ENCODE data around the gene CELA1.
"Not testable (repeated sequence)": the region's sequence is repeated elsewhere in the genome, so short reads cannot be mapped to it uniquely, and the experiment has no call there.

Gene CELA1

DNA sequence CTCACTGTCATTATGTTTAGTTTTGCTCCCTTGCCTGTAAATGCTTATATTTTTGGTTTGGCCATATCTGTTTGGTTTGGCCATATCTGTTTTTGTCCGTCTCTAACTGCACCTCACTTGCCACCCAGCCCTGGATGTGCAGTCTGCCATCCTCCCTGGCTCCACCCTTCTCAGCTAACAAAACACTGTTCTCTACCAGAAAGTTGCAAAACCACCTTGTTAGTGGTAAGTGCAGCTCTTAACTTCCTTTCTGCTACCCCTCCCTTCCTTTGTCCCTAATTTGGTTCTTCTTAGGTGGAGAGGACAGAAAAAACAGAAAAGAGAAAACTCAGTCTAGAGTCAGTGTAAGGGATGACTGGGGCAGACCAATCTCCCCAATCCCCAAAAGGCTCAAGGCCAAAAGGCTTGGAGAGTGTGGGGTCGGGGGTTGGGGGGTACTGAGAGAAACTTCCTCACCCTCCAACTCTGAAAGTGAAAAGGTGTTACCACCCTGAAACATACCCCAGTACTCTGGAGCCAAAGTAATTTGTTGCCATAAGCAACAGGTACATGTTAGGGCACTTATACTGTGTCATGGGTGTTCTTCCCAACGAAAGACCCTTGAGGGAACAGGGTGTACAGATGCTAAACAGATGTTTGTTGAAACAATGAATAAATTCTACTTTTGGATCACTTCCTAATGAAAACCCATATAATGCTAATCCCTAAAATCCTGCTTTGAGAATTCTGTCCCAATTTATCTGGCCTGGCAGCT, 27.5 kb downstream of the CELA1 start:
- DNase-seq (ENCODE audit: low read depth), result no peak
- no peak overlapping the region for H3K4me3 ChIP-seq (replicated peaks; ENCODE audit: low read depth, low read length)
- TF ChIP-seq CTCF (IDR thresholded peaks at IDR 0.05; ENCODE audit: low read length, missing control alignments), result no peak

GRCh38 chr12:51318057-51318806, 28.2 kb downstream of the CELA1 start:
- not testable (repeated sequence) for H3K4me3 ChIP-seq (replicated peaks; ENCODE audit: low read depth, low read length); DNase-seq (ENCODE audit: low read depth)

GRCh38 chr12:51311389-51311788, 35.1 kb downstream of the CELA1 start:
- H3K4me3 ChIP-seq (replicated peaks; ENCODE audit: low read depth, low read length), result no peak overlapping the region
- DNase-seq (ENCODE audit: low read depth), result no peak
- no peak for TF ChIP-seq CTCF (IDR thresholded peaks at IDR 0.05; ENCODE audit: low read length, missing control alignments)

GRCh38 chr12:51307655-51308593, 38.6 kb downstream of the CELA1 start:
- DNase-seq (ENCODE audit: low read depth), result peak; percentile 62
- TF ChIP-seq CTCF (IDR thresholded peaks at IDR 0.05; ENCODE audit: low read length, missing control alignments), result no peak
- H3K4me3 ChIP-seq (replicated peaks; ENCODE audit: low read depth, low read length), result no peak overlapping the region

GRCh38 chr12:51306507-51306906, 40.0 kb downstream of the CELA1 start:
- no peak for TF ChIP-seq CTCF (IDR thresholded peaks at IDR 0.05; ENCODE audit: low read length, missing control alignments)
- no peak overlapping the region for H3K4me3 ChIP-seq (replicated peaks; ENCODE audit: low read depth, low read length)
- no peak for DNase-seq (ENCODE audit: low read depth)

- H3K4me3 ChIP-seq (replicated peaks; ENCODE audit: low read depth, low read length); DNase-seq (ENCODE audit: low read depth): not testable (repeated sequence)
Measured at GRCh38 chr12:51300768-51301167, 45.7 kb downstream of the CELA1 start.

DNA sequence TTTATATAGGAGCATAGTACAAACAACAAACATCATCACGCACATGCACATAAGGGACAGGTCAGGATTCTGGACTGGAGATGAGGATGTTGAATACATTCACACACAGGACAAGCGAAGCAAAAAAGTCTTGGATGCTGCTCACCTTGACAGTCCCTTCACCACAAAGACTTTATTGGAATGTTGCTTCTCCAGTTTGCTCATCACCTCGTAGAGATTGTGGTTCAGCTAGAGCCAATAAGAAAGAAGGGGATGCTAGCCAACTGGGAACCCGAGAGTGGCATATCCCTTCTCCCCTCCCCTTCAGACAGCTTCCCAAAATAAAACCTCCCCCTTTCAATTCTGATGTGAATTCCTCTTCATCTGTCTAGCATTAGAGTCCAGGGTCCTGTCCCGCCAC, 50.8 kb downstream of the CELA1 start:
- TF ChIP-seq CTCF (IDR thresholded peaks at IDR 0.05; ENCODE audit: low read length, missing control alignments), result no peak
- H3K4me3 ChIP-seq (replicated peaks; ENCODE audit: low read depth, low read length), result no peak overlapping the region
- no peak for DNase-seq (ENCODE audit: low read depth)

DNA sequence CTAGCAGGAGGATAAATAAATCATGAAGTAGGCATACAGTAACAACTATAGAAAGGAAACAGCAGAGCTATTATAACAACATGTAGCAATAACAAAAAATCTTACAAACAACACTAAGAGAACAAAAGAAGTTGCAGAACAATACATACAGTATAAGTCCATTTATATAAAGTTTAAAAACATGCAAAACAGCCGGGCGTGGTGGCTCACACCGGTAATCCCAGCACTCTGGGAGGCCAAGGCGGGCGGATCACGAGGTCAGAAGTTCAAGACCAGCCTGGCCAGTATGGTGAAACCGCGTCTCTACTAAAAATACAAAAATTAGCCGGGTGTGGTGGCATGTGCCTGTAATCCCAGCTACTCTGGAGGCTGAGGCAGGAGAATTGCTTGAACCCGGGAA, 52.4 kb downstream of the CELA1 start:
- DNase-seq (ENCODE audit: low read depth); H3K4me3 ChIP-seq (replicated peaks; ENCODE audit: low read depth, low read length): not testable (repeated sequence)
